A549 treated with CORT108297 at 1 μM for 4 hours (cell line): ENCODE data around the gene IKZF1. TPM values are rescaled to one million over a fixed set of nuclear protein-coding genes. Genes with fewer than 3 reads are reported as not detected.

Source experiments
- total RNA-seq: library from RNA; stranded (reverse); fragments of 200-300 nt; extraction: Qiagen RNA extraction; gene quantifications from 5 replicates; pipeline ENCODE4 v1.2.3, GENCODE V29; 2022

IKZF1 gene
- not detected in 5 replicates for total RNA-seq

DNA sequence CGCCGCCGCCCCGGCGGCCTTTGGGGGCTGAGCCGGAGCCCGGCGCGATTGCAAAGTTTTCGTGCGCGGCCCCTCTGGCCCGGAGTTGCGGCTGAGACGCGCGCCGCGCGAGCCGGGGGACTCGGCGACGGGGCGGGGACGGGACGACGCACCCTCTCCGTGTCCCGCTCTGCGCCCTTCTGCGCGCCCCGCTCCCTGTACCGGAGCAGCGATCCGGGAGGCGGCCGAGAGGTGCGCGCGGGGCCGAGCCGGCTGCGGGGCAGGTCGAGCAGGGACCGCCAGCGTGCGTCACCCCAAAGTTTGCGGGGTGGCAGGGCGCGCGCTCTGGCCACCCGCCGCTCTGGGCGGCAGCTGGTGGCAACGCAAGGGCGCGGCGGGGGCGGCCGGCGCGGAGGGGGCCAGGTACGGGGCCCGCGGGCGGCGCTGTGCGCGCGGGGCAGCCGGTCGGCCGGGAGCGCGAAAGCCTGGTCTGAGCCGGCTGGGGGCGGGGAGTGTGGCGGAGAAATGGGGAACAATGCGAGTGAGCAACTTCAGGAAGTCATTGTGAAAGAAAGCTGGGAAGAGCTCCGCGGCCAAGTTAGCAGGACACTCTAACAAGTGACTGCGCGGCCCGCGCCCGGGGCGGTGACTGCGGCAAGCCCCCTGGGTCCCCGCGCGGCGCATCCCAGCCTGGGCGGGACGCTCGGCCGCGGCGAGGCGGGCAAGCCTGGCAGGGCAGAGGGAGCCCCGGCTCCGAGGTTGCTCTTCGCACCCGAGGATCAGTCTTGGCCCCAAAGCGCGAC, at the start of gene IKZF1:
TSS of gene IKZF1 (plus strand) at position 588 of the 782 bp plus-strand sequence. CDS start 14,346 bp downstream, outside the sequence.

DNA sequence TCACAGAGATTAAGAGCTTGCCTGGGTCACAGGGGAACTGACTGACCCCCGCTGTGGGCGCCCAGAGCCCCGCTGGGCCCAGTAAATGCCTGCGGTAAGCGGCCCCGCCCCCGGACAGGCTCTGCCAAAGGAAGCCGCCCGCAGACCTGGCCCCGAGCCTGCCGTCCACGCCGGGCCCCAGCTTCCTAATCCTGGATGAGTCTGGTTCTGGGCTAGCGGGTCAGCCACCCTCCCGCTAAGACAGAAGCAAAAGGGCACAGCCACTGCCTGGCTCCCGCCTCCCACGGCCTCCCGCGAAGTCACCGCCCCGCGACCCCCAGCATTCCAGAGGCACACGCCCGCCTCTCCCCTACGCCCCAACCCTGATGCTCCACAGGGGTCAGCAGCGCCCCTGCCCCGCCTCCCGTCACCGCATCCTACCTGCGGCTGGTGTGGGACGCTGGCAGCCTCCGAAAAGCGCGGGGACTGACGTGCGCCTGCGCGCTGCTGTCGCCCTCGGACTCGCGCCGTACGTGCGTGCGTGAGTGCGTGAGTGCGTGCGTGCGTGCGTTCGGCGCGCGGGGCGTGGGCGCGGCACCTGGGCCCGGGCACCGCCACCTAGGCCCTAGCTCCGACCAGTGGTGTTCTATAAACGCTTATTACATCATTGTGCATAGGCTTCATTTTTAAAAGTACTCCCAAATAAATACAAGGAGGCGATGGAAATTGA, 145.5 kb downstream of the IKZF1 start, which contains the start of gene FIGNL1:
TSS of gene FIGNL1 (minus strand) at position 470 of the 709 bp plus-strand sequence. CDS start 3,063 bp downstream, outside the sequence.

Other genes starting within 250 kb of the IKZF1 start
- gene ZPBP, start 211.5 kb upstream of the IKZF1 start, total RNA-seq = not detected in 5 replicates
- 16.5 to 18.0 TPM (median 17.6 TPM) in 5 replicates for gene FIGNL1, start 145.6 kb downstream of the IKZF1 start, total RNA-seq